T-helper 2 cell (primary cell): ENCODE results near the gene PLAAT3.
"Not testable (repeated sequence)": the region's sequence is repeated elsewhere in the genome, so short reads cannot be mapped to it uniquely, and the experiment has no call there.

Experiments used
- DNase-seq, 5 experiments: peaks; one replicate each; pipeline versions ENCODE4 v3.0.0 to v3.0.0-alpha.2; 2012 to 2022

The PLAAT3 gene

GRCh38 chr11:63536669-63537292, 77.5 kb downstream of the PLAAT3 start, which contains the start of gene PLAAT4:
Gene PLAAT4 (plus strand): TSS chr11:63536808. CDS start chr11:63536869, 61 bp downstream.
- DNase-seq = peak in 2 of 5 experiments; percentile 42 to 80

GRCh38 chr11:63535734-63536133, 78.5 kb downstream of the PLAAT3 start:
- DNase-seq = peak in 2 of 5 experiments; percentile 35 to 70

DNA sequence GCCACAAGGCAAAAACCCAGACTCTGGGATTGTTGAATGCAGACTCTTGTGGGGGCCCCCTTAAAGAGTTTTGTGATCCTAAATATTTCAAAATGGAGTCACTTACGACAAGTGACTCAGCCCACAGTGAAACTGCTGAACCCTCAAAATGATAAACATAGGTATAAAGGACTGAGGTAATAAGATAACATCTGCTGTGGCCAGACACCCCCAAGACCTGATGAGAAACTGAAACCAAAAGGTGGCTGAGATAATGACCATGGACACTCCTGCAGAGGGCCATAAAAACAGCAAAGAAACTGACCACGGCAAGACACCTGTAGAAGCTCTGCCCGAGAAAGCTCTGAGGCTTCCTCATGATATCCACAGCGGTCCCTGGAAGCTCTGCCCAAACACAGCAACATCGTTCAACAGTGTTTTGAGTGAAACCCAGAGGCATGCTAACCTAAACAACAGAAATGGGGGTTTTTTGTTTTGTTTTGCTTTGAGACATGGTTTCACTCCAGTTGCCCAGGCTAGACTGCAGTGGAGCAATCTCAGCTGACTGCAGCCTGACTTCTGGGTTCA, 79.3 kb downstream of the PLAAT3 start:
- DNase-seq = peak in 2 of 5 experiments; percentile 44 to 78

- no peak for DNase-seq
Measured at GRCh38 chr11:63534076-63534475, 80.2 kb downstream of the PLAAT3 start.

DNA sequence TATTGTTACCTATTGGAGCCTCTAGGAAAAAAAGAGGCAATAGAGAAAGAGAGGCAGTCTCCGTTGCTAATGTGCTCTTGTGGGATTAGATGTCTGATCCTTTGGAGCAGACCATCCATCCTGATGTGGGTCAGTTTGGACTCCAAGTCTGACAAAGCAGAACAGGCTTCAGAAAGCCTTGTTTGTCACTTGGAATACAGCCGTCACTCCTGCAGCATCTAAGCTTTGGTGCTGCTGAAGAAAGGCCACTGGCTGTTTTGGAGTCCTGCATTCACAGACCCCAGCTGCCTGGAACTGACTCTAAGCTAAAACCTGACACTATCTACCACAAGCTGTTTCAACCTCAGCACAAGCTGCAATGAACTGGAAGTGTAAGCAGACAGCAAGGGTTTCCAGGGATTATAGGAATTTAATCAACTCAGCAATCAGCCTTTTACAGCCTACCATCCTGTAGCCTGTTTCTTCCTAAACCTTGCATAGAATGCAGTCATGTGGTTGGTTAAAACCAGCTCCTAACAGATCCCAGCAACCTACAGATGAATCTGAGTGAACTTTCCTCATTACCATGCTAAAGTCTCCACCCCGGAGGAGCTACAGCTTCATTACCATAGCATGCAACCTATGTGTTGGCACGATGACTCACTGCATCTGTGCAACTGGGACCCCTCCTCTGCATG, 81.3 kb downstream of the PLAAT3 start:
- peak in 1 of 5 experiments; percentile 30 for DNase-seq

GRCh38 chr11:63532117-63532516, 82.1 kb downstream of the PLAAT3 start:
- DNase-seq = no peak

- DNase-seq = peak in 4 of 5 experiments; percentile 12 to 95 (median 60)
Measured at GRCh38 chr11:63531074-63531792, 83.0 kb downstream of the PLAAT3 start.

DNA sequence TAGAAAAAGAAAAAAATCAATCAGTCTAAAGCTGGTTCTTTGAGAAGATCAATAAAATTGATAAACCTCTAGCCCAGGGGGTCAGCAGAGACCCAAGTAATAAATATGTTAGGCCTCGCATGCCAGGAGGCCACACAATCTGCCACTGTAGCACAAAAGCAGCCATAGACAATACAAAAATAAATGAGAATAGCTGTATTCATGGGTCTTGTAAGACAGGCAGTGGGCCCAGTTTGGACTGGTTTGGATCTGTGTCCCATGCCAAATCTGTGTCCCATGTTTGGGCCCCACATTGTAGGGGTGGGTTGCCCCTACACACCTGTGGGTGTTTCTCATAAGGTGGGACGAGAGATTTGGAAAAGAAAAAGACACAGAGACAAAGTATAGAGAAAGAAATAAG, 84.2 kb downstream of the PLAAT3 start:
- DNase-seq = no peak

DNA sequence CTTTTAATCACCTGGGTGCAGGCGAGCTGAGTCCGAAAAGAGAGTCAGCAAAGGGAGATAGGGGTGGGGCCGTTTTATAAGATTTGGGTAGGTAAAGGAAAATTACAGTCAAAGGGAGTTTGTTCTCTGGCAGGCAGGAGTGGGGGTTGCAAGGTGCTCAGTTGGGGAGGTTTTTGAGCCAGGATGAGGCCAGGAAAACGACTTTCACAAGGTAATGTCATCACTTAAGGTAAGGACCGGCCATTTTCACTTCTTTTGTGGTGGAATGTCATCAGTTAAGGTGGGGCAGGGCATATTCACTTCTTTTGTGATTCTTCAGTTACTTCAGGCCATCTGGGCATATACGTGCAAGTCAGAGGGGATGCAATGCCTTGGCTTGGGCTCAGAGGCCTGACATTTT, 84.9 kb downstream of the PLAAT3 start:
- DNase-seq = not testable (repeated sequence)

- DNase-seq = not testable (repeated sequence)
Measured at GRCh38 chr11:63528729-63529278, 85.4 kb downstream of the PLAAT3 start.

DNA sequence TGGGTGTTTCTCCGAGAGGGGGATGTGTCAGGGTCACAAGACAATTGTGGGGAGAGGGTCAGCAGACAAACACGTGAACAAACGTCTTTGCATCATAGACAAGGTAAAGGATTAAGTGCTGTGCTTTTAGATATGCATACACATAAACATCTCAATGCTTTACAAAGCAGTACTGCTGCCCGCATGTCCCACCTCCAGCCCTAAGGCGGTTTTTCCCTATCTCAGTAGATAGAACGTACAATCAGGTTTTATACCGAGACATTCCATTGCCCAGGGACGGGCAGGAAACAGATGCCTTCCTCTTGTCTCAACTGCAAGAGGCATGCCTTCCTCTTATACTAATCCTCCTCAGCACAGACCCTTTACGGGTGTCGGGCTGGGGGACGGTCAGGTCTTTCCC, 86.1 kb downstream of the PLAAT3 start:
- not testable (repeated sequence) for DNase-seq

DNA sequence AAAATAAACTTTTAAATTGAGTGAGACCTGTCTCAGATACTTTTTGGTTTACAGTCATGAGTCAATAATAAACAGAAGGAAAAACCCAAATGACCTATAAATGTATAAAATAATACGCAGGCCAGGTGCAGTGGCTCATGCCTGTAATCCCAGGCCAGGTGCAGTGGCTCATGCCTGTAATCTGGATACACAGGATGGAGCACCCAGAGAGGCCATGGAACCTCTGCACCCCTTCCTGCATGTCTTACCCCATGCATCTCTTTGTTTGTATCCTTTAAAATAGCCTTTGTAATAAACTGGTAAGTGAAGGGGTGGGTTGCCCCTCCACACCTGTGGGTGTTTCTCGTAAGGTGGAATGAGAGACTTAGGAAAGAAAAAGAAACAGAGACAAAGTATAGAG, 86.6 kb downstream of the PLAAT3 start:
- DNase-seq = no peak
